Endodermal cell (in vitro differentiated cells): ENCODE measurements around the gene VPS52. TPM values are rescaled to one million over a fixed set of nuclear protein-coding genes. Genes with fewer than 3 reads are reported as not detected.

Experiments used
- DNase-seq: peaks from one replicate; pipeline ENCODE4 v3.0.0-alpha.2; 2017
- H3K27ac ChIP-seq: 2 replicates; pipeline ENCODE4 v1.5.1; 2013; ENCODE audit warnings: mild to moderate bottlenecking, low read depth, low read length, moderate library complexity
- H3K27me3 ChIP-seq: 2 replicates; pipeline ENCODE4 v1.6.1; 2013; ENCODE audit warnings: mild to moderate bottlenecking, low read length, moderate library complexity; ENCODE audit not compliant: insufficient read depth, control insufficient read depth, poor library complexity, severe bottlenecking
- H3K36me3 ChIP-seq: 2 replicates; pipeline ENCODE4 v1.7.0; 2013; ENCODE audit warnings: mild to moderate bottlenecking, low read length, moderate library complexity; ENCODE audit not compliant: control insufficient read depth, insufficient read depth
- H3K4me1 ChIP-seq: one replicate; pipeline ENCODE4 v1.7.0; 2013; ENCODE audit warnings: low read length; ENCODE audit not compliant: control insufficient read depth, insufficient read depth
- H3K4me3 ChIP-seq: 2 replicates; pipeline ENCODE4 v1.5.1; 2013; ENCODE audit warnings: mild to moderate bottlenecking, low read length, moderate library complexity
- H3K9ac ChIP-seq: 2 replicates; pipeline ENCODE4 v1.6.1; 2013; ENCODE audit warnings: mild to moderate bottlenecking, low read length, moderate library complexity; ENCODE audit not compliant: poor library complexity, severe bottlenecking; ENCODE audit errors: extremely low read depth
- H3K9me3 ChIP-seq: 2 replicates; pipeline ENCODE4 v1.6.1; 2013; ENCODE audit warnings: mild to moderate bottlenecking, low read length, moderate library complexity; ENCODE audit not compliant: control insufficient read depth
- H3K27ac Mint-ChIP-seq: 2 replicates; pipeline ENCODE4 v1.8.0; 2020; ENCODE audit warnings: mixed read lengths
- H3K27me3 Mint-ChIP-seq: 2 replicates; pipeline ENCODE4 v1.8.0; 2021; ENCODE audit warnings: mild to moderate bottlenecking, mixed read lengths; ENCODE audit not compliant: insufficient read depth
- H3K36me3 Mint-ChIP-seq: 2 replicates; pipeline ENCODE4 v1.8.0; 2020; ENCODE audit warnings: low read depth, mixed read lengths
- H3K4me1 Mint-ChIP-seq: 2 replicates; pipeline ENCODE4 v1.8.0; 2020; ENCODE audit warnings: mixed read lengths
- H3K4me3 Mint-ChIP-seq: 2 replicates; pipeline ENCODE4 v1.8.0; 2020; ENCODE audit warnings: mild to moderate bottlenecking, moderate library complexity, mixed read lengths
- H3K9me3 Mint-ChIP-seq: 2 replicates; pipeline ENCODE4 v1.8.0; 2020; ENCODE audit warnings: mild to moderate bottlenecking, mixed read lengths
- CTCF ChIP-seq: fragments of 200-600 bp; sonication (generic); conservative IDR thresholded peaks from 2 replicates; pipeline ENCODE4 v1.5.0; 2021; ENCODE audit warnings: antibody characterized with exemption, mild to moderate bottlenecking
- WGBS, 2 experiments: methylation state at CpG; one replicate each; pipeline versions ENCODE4 v1.1.5 to v1.1.7; 2013; ENCODE audit warnings: missing lambda C conversion rate in 2 of 2, mixed read lengths in 1 of 2; ENCODE audit not compliant: insufficient coverage in 1 of 2, insufficient read length in 1 of 2; 5-methylcytosine and 5-hydroxymethylcytosine counted together
- total RNA-seq, 2 donors: library from RNA; stranded (reverse); fragmentation: NEBNext Ultra II Directional in 1 of 2; extraction: Animal tissue kit (Norgen Biotek cat#: 25700) in 1 of 2; gene quantifications; 2 replicates in 1 of 2; 3 replicates in 1 of 2; pipeline ENCODE4 v1.2.1, GENCODE V29; 2021

VPS52 gene
- total RNA-seq, 2 donors from 2014 or later = 51.4 to 63.9 TPM

GRCh38 chr6:33315793-33316602, 44.3 kb upstream of the VPS52 start:
- peaks cover 38% of the 10 kb centered on the region for H3K4me1 Mint-ChIP-seq
- H3K4me3 Mint-ChIP-seq = peak overlapping the region; percentile 87
- peaks cover 13% of the 10 kb centered on the region for H3K27me3 Mint-ChIP-seq
- H3K27me3 ChIP-seq = peaks cover 20% of the 10 kb centered on the region
- no peak overlapping the region for H3K27ac ChIP-seq
- peaks cover 26% of the 10 kb centered on the region for H3K36me3 ChIP-seq
- no peaks in the 10 kb centered on the region for H3K9me3 Mint-ChIP-seq
- H3K4me1 ChIP-seq = peaks cover 11% of the 10 kb centered on the region
- H3K4me3 ChIP-seq = no peak overlapping the region
- H3K27ac Mint-ChIP-seq = no peak overlapping the region
- WGBS, 2 experiments = 94 to 95% methylated on average over 7 to 15 of the region's 17 CpGs
- H3K9me3 ChIP-seq = no peaks in the 10 kb centered on the region
- peaks cover 32% of the 10 kb centered on the region for H3K36me3 Mint-ChIP-seq
- no peak for DNase-seq
- no peak overlapping the region for H3K9ac ChIP-seq
- TF ChIP-seq CTCF = no peak

- Histone ChIP-seq H3K9me3 (no peaks in the 10 kb centered on the region), H3K9ac (no peak overlapping the region), H3K36me3 (peaks cover 18% of the 10 kb centered on the region), H3K27me3 (peaks cover 20% of the 10 kb centered on the region), H3K4me1 (peaks cover 4% of the 10 kb centered on the region), H3K27ac (no peak overlapping the region), H3K4me3 (no peak overlapping the region)
- Mint-ChIP-seq H3K27me3 (peaks cover 13% of the 10 kb centered on the region), H3K4me3 (peak overlapping the region; percentile 74), H3K4me1 (peaks cover 38% of the 10 kb centered on the region), H3K36me3 (peaks cover 23% of the 10 kb centered on the region), H3K9me3 (no peaks in the 10 kb centered on the region), H3K27ac (peak overlapping the region; percentile 16)
- peak; percentile 79 for DNase-seq
- 87 to 93% methylated on average over 37 to 47 of the region's 47 CpGs for WGBS, 2 experiments
- no peak for TF ChIP-seq CTCF
These were observed 43.5 kb upstream of the VPS52 start for GRCh38 chr6:33314943-33315792.

- H3K9me3 ChIP-seq = no peaks in the 10 kb centered on the region
- peak; percentile 73 for DNase-seq
- H3K4me1 ChIP-seq = peaks cover 4% of the 10 kb centered on the region
- peaks cover 38% of the 10 kb centered on the region for H3K4me1 Mint-ChIP-seq
- peaks cover 17% of the 10 kb centered on the region for H3K36me3 Mint-ChIP-seq
- H3K9me3 Mint-ChIP-seq = no peaks in the 10 kb centered on the region
- peak overlapping the region; percentile 16 for H3K27ac Mint-ChIP-seq
- no peak for TF ChIP-seq CTCF
- peaks cover 11% of the 10 kb centered on the region for H3K36me3 ChIP-seq
- no peak overlapping the region for H3K27ac ChIP-seq
- H3K27me3 ChIP-seq = peaks cover 20% of the 10 kb centered on the region
- 48 to 50% methylated on average over 2 to 6 of the region's 10 CpGs for WGBS, 2 experiments
- H3K9ac ChIP-seq = no peak overlapping the region
- peaks cover 13% of the 10 kb centered on the region for H3K27me3 Mint-ChIP-seq
- no peak overlapping the region for H3K4me3 ChIP-seq
- peak overlapping the region; percentile 74 for H3K4me3 Mint-ChIP-seq
These were observed 42.9 kb upstream of the VPS52 start for GRCh38 chr6:33314515-33314942.
